Erythroblast (primary cell): ENCODE data around the gene HOXA6.

Experiments
- GATA1 ChIP-seq: IDR thresholded peaks from 2 replicates; pipeline ENCODE4 v1.6.1; 2011; ENCODE audit warnings: low read depth, mild to moderate bottlenecking, control low read depth, low read length, moderate library complexity
- POLR2A ChIP-seq: IDR thresholded peaks from 2 replicates; pipeline ENCODE4 v1.6.1; 2011; ENCODE audit warnings: mild to moderate bottlenecking, low read length

DNA sequence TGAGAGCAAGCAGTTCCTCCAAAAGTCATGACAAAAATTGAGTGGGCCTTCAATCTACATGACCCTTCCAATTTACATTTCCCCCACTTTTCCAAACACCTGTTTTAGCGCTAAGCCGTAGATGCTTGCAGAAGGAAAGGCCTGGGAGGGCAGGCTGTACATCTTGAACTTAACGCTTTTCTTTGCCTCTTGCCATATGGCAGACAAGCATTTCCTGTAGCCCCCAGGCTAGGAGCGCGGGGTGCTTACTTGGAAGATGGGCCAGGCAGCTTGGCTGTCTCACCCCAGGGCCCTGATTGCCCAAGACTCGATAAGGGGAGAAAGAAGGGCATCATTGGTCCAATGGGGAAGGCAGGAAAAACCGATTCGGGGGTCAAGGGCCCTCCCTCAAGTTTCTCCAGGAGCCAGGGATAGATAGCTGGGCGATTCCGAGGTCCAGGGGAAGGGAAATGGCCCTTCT is 24.8 kb upstream of the HOXA6 start:
- no peak for TF ChIP-seq POLR2A
- TF ChIP-seq GATA1: no peak
